GM18951 (cell line): ENCODE results near the gene NR1H4.

Experiments used
- POLR2A ChIP-seq: IDR thresholded peaks from 4 replicates; pipeline ENCODE4 v1.6.1; 2011; ENCODE audit warnings: mild to moderate bottlenecking; ENCODE audit not compliant: insufficient read length, insufficient read depth; ENCODE audit errors: extremely low read depth
- in situ Hi-C: fragments of 300-500 bp; cut with MboI; formaldehyde crosslinking; loops from one replicate; pipeline ENCODE4 v1.12.0; 2022; ENCODE audit warnings: low sequenced_read_pairs, mixed read lengths, inconsistent platforms; ENCODE audit not compliant: unreplicated experiment

Gene NR1H4

GRCh38 chr12:100455896-100456295 is 17.8 kb upstream of the NR1H4 start:
- TF ChIP-seq POLR2A, result no peak
- in situ Hi-C loops, result no loop called here

DNA sequence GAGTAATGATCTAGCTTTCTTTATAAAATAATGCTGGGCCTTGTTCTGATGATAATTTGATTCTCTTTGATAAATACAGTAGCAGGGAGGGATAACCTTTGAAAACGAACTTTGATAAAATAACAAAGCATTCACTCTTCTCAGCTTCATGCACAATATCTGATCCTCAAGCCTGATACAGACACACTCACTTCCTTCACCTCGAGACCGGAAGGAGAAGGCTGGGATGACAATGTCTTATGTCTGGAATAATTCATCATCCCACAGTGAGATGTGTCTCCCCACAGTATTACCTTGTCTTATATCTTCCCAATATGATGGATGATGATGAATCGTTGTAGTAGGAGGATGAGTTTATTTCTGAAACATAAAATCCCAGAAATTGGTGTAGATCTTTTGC is 15.5 kb upstream of the NR1H4 start:
- in situ Hi-C loops, result no loop called here
- no peak for TF ChIP-seq POLR2A

- TF ChIP-seq POLR2A, result no peak
- in situ Hi-C loops, result no loop called here
These were observed 13.0 kb upstream of the NR1H4 start for GRCh38 chr12:100460702-100461101.

DNA sequence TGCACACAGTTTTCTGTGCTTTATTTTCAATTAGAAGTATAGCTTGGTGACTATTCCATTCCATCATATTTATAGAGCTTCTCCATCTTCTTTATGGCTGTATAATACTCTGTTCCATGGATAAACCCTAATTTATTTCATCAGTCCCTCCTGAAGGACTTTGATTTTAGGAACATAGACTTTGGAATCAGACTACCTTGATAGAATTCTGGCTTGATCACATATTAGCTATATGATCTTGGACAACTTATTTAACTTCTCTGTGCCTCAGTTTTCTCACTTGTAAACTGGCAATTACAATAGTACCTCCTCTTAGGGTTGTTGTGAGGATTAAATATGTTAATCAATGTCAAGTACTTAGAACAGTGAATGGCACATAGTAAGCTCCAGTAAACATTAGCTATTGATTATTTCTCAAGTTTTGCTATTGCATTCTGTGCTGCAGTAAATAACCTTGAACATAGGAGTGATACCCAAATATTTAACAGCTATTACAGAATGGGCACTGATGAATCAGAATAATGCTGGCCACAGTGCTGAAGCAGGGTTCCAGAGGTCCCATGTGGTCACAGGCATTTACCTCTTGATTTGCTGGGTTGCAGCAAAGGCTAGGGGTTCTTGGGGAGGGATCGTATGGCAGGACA is 12.2 kb upstream of the NR1H4 start:
- in situ Hi-C loops, result no loop called here
- TF ChIP-seq POLR2A, result no peak

- in situ Hi-C loops, result no loop called here
- no peak for TF ChIP-seq POLR2A
These were observed 10.0 kb upstream of the NR1H4 start for GRCh38 chr12:100463661-100464060.

DNA sequence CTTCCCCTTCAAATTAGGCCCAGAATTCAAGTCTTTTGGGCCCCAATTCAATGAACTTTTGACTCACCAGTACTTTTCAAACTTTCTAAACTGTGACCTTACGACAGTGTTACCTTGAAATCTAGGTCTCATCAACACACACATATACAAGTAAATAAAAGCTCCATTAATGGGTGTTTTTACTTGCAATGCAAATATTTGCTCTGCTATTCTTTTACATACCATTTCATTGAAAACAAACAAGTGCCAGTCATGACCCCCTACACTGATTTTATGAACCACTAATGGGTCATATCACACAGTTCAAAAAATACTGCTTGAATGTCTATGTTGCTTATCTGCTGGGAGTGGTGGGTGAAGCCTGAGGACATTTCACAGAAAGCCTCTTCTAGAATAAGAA is 9.1 kb upstream of the NR1H4 start:
- TF ChIP-seq POLR2A, result no peak
- in situ Hi-C loops, result no loop called here

GRCh38 chr12:100468126-100468525 is 5.5 kb upstream of the NR1H4 start:
- TF ChIP-seq POLR2A, result no peak
- in situ Hi-C loops, result no loop called here

GRCh38 chr12:100472325-100472724 is 1.3 kb upstream of the NR1H4 start:
- no peak for TF ChIP-seq POLR2A
- in situ Hi-C loops, result no loop called here

DNA sequence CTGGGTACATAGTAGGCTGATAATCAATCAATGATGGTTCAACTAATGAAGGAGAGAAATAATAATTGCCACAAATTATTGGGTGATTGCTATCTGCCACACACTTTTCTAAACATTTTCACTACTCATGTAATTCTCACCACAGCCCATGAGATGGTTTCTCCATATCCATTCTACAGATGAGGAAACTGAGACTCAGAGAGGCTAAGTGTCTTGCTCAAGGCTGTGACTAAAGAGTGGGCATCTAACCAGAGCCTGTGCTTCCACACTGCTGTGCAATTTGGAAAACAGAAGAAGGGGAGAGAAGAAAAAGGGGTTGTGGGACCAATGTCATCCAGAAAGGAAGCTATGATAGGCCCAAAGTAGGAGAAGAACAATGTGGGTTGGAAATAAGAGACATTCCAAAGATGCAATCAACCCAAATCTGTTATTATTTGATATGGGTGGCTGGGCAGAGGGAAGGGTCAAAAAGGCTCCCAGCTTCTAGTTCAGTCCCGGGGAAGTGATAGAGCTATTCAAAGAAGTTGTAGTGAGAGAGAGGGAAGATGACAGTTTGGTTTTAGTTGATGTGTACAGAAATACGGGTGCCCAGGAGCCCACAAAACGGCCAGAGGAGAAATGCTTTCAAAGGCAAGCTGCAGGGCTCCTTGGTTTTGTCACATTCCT is 483 bp upstream of the NR1H4 start:
- TF ChIP-seq POLR2A, result no peak
- in situ Hi-C loops, result no loop called here

DNA sequence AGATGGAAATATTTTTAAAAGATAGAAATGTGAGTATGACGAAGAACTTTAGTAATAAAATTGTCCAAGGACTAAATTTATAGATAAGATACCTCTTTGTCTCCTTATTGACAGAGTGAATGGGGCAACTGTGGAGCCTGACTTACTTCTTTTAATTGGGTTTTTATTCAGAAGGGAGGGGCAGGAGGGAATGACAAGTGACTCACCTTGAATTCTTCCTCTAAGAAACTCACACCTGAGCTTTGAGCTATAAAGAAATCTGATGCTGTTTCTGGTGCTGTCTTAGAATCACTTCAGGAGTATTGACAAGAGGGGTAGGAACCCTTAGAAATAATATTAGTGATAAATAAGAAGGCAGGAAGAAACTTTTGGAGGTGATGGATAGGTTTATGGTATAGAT is 951 bp downstream of the NR1H4 start:
- in situ Hi-C loops, result no loop called here
- TF ChIP-seq POLR2A, result no peak

DNA sequence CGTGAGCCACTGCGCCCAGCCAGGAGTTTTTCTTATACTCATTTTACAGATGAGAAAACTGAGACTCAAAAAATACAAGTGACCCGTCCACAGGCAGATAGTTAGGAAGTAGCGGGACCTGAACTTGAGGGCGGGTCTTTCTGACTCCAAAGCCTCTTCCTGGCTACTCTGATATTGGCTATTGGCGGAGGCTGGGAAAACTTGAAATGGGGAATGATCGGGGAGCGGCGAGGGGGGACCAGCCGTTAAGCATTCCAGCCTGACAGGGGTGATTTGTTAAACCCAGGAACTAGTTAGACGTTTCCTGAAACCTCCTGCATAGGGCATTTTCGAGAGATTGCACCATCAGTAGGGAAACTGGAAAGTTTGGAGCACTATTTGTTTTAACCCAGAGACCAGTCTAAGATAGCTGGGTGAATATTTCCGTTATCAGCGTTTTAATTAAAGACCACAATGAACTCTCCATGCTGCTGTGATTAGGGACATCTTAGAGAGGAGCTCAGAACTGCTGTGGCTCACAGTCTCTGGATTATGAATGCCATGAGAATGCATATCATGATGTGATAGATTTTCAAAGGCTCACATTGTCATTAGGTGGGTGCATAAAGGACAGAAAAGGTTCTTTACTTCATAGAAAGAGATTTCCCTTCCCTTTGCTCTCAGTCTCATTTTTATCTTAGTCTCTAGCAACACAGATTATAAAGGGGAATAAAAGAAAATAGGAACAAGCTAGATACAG is 2.5 kb downstream of the NR1H4 start:
- no peak for TF ChIP-seq POLR2A
- in situ Hi-C loops, result no loop called here

DNA sequence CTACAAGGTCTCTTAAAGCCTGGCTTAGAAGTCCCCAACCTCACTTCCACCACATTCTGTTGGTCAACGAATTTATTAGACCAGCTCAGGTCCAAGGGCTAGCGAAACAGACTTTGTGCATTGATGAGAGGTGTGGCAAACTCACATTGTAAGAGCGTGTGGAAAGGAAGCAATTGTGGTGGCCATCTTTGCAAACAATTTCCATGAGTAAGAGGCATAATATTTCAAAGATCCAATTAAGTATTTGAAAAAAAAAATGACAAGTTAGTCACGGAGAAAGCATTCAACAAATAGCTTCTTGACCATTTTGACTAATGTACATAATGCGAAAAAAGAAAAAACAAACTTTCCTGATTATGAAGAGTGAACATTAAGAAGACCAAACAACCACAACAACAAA is 7.4 kb downstream of the NR1H4 start:
- TF ChIP-seq POLR2A, result no peak
- in situ Hi-C loops, result no loop called here

DNA sequence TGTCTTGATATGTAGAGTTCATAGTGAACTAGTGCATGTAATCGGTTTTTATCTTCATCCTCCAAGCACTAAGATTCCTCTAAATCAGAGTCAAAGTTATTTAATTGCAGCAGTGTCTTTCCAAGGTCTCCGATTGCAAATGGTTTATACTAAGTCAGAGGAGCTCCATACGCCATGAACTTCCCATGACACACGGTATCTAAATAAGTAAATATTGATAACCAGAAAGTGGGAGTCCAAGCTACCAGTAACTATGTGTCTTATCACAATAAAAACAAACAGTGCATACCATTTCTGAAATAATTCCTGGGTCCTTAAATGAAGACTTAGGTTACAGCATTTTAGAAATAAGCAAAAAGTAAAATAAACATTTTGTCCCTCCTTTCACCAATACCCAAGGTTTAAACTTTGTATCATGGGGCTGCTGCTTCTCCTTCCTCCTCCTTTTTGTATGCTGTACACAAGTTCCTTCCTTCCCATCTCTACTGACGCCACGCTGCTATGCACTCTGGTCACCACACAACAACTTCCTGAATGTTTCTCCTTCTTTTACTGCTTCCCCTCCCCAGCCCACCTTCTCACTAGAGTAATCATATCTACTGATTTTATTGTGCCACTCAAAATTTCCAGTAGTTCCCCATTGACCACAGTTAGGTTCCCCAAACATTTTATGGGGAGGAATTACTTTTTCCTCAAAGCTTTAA is 10.7 kb downstream of the NR1H4 start:
- TF ChIP-seq POLR2A, result no peak
- in situ Hi-C loops, result no loop called here
